Measurements from ENCODE around the gene IBTK.
"Not testable (repeated sequence)": the region's sequence is repeated elsewhere in the genome, so short reads cannot be mapped to it uniquely, and the experiment has no call there.

IBTK gene

DNA sequence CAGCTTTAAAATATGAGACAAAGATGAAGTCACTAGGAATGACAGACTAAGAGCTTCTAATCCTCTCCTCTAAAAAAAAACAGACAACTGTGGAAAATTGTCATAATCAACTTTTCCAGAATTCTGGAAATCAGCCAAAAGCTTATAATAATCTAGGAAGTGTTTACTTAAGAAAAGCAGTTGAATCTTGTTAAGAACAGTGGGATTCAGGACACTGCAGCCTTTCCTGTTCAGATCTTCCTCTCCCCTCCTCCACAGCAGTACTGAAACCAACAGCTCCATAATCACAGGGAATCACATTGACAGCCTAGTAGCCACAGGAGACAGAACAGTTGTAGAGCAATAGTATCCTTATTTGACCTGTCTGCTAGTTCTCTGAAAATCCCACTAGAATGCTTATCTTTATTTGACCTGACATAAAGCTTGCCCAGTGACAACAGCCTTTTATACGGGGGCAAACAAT, 41.6 kb downstream of the IBTK start:
- DNase-seq (no peak), ATAC-seq (no peak)
- H3K9me3 Mint-ChIP-seq: no peaks in the 10 kb centered on the region
- no peak overlapping the region for H3K27ac Mint-ChIP-seq
- H3K27me3 Mint-ChIP-seq: no peaks in the 10 kb centered on the region
- no peak overlapping the region for H3K4me3 Mint-ChIP-seq
- no peaks in the 10 kb centered on the region for H3K4me1 Mint-ChIP-seq

DNA sequence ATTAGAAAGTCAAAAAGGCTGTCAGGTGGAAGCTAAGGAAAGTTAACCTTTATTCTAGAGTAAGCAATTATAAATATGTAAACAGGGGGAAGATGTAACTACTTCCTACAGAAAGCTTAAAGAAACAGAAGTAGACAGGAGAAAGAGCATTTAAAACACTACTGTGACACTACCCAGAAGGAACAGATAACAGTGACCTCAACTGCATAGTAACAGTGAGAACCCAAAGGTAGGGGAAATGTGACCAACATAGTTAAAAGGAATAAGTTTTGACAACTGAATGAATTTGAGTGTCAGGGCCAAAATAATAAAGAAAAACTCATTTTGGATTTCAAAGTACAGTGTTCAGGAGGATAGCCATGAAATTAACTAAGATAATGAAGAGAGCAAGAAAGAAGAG, 43.5 kb downstream of the IBTK start:
- H3K9me3 Mint-ChIP-seq: no peaks in the 10 kb centered on the region
- DNase-seq: no peak
- H3K4me3 Mint-ChIP-seq: no peak overlapping the region
- ATAC-seq: no peak
- H3K27me3 Mint-ChIP-seq: no peaks in the 10 kb centered on the region
- no peak overlapping the region for H3K27ac Mint-ChIP-seq
- no peaks in the 10 kb centered on the region for H3K4me1 Mint-ChIP-seq

DNA sequence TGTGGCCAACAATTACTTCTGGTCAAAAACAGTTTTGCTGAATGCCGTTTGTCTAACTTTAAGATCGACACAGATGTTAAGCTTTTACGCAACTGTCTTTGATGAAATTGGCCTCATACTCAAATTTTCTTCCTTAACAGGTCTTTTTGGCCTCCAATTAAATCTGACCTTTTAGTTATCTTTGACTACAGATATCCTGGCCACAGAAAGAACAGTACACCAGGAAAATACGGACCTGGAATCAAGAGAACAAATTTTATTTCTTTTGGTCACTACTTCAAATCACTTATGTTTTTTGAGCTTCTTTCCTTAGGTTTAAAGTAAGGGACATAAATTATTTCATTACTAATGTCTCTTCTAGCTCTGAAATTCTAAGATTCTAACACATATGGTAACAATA, 49.8 kb downstream of the IBTK start:
- Mint-ChIP-seq H3K4me1 (no peaks in the 10 kb centered on the region), H3K27ac (no peak overlapping the region), H3K4me3 (no peak overlapping the region), H3K27me3 (no peaks in the 10 kb centered on the region), H3K9me3 (no peaks in the 10 kb centered on the region)
- no peak for ATAC-seq
- DNase-seq: no peak

DNA sequence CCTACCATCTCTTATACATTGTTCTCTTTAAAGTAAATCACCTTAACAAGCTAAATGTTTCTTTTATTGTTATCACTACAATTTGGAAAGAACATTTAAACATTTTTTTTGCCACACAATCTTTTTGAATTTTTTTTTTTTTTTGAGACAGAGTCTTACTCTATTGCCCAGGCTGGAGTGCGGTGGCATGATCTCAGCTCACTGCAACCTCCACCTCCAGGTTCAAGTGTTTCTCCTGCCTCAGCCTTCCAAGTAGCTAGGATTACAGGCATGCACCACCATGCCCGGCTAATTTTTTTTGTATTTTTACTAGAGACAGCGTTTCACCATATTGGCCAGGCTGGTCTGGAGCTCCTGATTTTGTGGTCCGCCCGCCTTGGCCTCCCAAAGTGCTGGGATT, 50.3 kb downstream of the IBTK start:
- H3K27me3 Mint-ChIP-seq, H3K27ac Mint-ChIP-seq, H3K4me1 Mint-ChIP-seq, DNase-seq, ATAC-seq, H3K4me3 Mint-ChIP-seq, H3K9me3 Mint-ChIP-seq: not testable (repeated sequence)

DNA sequence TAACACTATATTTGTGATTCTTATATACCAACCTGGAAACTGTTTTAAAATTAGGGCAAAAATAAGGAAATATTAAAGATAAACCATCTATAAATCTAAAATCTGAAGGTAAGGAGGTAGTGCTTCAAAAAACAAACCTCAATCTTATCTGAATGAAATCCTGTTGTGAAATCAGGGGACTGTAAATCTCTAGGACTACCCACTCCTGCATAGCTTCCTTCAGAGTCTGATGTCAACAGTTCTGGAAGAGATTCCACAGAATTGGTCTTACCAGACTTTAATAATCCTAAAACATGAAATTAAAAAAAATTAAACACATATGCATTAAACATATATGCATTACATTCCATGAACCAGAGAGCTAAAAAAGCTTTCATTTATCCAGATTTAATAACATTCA, 51.4 kb downstream of the IBTK start:
- no peak for ATAC-seq

DNA sequence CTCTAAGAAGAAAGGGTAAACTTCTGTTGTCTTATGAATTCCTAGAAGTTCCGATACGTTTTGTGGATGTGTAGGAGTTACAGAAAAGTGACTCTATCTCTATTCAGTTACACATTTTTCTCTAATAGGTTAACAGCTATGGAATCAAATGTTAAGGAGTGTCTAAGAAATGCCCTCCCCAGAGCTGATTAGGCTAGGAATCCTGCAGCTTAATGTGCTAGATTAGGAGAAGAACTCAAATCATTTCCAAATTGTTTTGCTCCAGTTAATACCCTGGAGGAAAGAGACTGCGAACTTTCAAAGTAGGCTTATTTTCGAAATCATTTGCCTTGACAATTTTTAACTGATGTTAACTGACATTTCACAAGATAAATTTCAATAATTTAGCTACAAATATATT, 51.9 kb downstream of the IBTK start:
- Mint-ChIP-seq H3K4me1 (no peaks in the 10 kb centered on the region), H3K9me3 (no peaks in the 10 kb centered on the region), H3K4me3 (no peak overlapping the region), H3K27ac (no peak overlapping the region), H3K27me3 (no peaks in the 10 kb centered on the region)
- DNase-seq (no peak), ATAC-seq (no peak)

More for the DNA sequence above, 51.4 kb downstream of the IBTK start:
- Mint-ChIP-seq H3K4me3 (no peak overlapping the region), H3K27me3 (no peaks in the 10 kb centered on the region), H3K27ac (no peak overlapping the region), H3K9me3 (no peaks in the 10 kb centered on the region), H3K4me1 (no peaks in the 10 kb centered on the region)
- no peak for DNase-seq

DNA sequence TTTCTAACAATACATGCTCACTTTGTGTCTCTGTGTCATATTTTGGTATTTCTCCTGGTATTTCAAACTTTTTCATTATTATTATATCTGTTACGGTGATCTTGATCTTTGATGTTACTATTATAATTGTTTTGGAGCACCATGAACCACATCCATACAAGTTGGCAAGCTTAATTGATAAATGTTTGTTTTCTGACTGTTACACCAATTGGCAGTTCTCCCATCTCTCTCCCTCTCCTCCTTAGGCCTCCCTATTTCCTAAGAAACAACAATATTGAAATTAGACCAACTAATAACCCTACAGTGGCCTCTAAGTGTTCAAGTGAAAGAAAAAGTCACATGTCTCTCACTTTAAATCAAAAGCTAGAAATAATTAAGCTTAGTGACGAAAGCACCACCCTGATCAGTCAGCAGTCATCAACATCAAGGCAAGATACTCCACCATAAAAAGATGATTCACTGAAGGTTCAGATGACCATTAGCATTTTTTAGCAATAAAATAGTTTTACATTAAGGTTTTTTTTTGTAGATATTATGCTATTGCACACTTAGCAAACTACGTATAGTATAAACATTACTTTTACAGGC, 61.5 kb downstream of the IBTK start:
- Mint-ChIP-seq H3K9me3 (no peaks in the 10 kb centered on the region), H3K27ac (peak overlapping the region in 1 of 2 donors; percentile 80), H3K4me3 (no peak overlapping the region), H3K27me3 (no peaks in the 10 kb centered on the region), H3K4me1 (no peaks in the 10 kb centered on the region)
- ATAC-seq (no peak), DNase-seq (no peak)

DNA sequence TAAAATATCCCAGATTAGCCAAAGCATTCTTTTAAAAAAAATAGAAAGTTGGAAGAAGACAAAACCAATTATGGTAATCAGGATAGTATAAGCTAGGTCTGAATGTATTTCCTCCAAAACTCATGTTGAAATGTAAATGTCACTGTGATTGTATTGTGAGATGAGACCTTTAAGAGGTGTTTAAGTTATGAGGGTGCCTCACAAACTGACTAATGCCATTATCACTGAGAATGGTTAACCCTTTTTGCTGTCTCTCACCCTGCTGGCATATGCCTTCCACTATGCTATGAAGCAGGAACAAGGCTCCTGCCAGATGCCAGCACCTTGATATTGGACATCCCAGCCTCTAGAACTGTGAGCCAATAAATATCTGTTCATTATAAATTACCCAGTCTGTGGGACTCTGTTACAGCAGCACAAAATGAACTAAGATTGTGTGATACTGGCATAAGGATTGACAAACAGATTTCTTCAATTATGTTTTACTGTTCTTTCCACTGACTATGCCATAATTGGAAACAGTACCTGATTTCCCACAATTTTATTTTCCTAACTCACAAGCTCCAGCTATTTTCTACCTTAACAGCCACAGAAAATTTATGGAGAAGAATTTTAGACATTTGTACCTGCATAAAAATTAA, 63.8 kb downstream of the IBTK start:
- Mint-ChIP-seq H3K9me3 (no peaks in the 10 kb centered on the region), H3K4me3 (no peak overlapping the region), H3K4me1 (no peaks in the 10 kb centered on the region), H3K27me3 (no peaks in the 10 kb centered on the region), H3K27ac (no peak overlapping the region)
- no peak for ATAC-seq
- no peak for DNase-seq

DNA sequence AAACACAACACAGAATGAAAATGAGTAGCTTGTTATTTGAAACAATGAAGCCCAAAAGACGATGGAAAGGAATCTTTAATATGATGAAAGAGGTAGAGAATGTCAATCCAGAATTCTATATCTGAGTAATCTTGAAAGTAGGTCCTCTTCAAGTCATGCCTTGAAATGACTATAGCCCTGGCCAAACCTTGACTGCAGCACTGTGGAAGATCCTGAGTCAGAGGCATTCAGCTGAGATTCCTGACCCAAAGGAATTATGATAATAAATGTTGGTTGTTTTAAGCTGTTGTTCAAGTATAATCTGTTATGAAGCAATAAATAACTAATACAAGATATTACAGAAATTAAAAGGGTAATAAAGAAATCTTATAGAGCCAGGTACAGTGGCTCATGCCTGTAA, 64.8 kb downstream of the IBTK start:
- ATAC-seq (peak; percentile 75), DNase-seq (peak in 1 of 2 donors; percentile 9)
- no peak overlapping the region for H3K4me3 Mint-ChIP-seq
- H3K27ac Mint-ChIP-seq: peak overlapping the region in 1 of 2 donors; percentile 48
- H3K4me1 Mint-ChIP-seq: no peaks in the 10 kb centered on the region
- H3K9me3 Mint-ChIP-seq: no peaks in the 10 kb centered on the region
- no peaks in the 10 kb centered on the region for H3K27me3 Mint-ChIP-seq

DNA sequence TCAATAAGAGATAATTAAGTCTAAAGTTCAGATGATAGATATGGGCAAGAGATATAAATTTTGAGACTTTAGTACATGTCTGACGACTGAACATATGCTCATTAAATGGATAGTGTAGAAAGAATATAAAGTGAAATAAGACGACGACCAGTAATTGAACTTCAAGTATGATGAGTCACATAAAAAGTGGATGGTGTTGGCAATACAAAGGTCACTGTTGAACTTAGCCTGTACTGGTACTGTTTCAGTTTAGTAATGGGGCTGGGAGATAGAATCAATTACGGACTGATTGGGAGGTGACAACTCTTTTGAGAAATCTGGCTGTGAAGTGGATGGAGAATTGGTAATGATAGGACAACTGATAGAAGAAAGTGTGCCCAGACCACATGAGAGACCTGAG, 68.1 kb downstream of the IBTK start:
- no peak for ATAC-seq
- no peaks in the 10 kb centered on the region for H3K4me1 Mint-ChIP-seq
- H3K4me3 Mint-ChIP-seq: no peak overlapping the region
- no peak for DNase-seq
- H3K9me3 Mint-ChIP-seq: no peaks in the 10 kb centered on the region
- no peaks in the 10 kb centered on the region for H3K27me3 Mint-ChIP-seq
- H3K27ac Mint-ChIP-seq: peak overlapping the region in 1 of 2 donors; percentile 6

DNA sequence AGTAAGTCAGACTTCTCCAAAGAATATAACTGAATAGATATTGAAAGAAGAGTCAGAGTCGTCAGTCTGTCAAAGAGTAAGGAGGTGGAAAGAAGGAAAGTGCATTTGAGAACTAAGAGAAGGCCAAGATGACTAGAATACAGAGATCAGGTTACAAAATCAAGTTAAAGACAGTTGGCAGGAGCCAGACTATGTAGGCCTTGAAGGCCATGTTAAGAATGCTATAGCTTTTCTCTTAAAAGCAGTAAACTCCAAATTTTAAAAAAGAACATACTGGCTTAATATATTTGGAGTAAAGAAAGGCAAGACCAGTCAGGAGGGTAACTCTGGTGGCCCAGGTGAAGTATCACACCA, 68.8 kb downstream of the IBTK start:
- Mint-ChIP-seq H3K27ac (no peak overlapping the region), H3K9me3 (no peaks in the 10 kb centered on the region), H3K27me3 (no peaks in the 10 kb centered on the region), H3K4me1 (no peaks in the 10 kb centered on the region), H3K4me3 (no peak overlapping the region)
- ATAC-seq: no peak
- no peak for DNase-seq

DNA sequence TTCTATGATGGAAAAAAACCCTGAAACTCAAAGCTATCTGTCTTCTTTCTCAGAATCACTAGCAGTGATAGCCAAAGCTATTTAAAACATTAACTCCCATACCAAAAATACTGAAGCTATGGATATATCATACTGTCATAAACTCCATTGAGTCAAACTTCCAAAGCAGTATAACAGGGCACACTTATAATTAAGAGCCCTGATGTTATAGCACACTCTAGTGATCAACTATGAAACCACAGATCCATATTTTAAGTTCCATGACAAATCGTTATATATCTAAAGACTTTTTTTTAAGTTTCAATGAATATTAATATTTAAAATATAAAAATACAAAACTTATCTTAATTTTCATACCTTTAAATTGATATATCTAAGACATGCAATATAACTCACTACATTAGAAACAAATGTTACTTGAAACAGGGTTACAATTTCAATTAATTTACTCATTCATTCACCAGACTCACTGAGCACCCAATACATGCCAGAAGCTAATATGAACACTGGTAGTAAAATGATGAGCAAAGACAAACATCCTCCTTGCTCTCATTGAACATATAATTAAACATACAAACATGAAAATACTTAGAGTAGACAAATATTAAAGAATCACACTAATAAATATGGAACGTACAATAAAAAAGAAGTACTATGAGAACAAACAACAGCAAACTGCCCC, 69.3 kb downstream of the IBTK start:
- Mint-ChIP-seq H3K27ac (no peak overlapping the region), H3K9me3 (no peaks in the 10 kb centered on the region), H3K4me1 (no peaks in the 10 kb centered on the region), H3K4me3 (no peak overlapping the region), H3K27me3 (no peaks in the 10 kb centered on the region)
- ATAC-seq: no peak
- no peak for DNase-seq

DNA sequence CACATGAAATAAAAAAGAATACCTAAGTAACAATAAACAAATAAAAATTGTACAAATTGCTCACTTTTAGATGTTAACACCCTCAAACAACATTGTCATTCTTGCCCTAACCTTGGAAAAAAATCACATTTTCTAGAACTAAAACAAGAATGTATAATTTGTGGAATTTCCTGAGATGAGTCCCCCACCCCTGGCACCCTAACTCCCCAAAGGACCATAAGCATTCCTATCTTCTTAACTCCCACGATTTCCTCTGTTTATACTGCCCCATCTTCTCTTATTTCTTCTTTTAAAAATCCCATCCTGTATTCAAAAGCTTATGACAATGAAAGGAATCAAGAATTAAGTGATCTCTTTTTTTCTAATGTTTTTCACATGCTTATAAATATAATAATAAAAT, 70.9 kb downstream of the IBTK start:
- Mint-ChIP-seq H3K9me3 (no peaks in the 10 kb centered on the region), H3K27me3 (no peaks in the 10 kb centered on the region), H3K27ac (no peak overlapping the region), H3K4me1 (no peaks in the 10 kb centered on the region), H3K4me3 (no peak overlapping the region)
- ATAC-seq: no peak
- no peak for DNase-seq

DNA sequence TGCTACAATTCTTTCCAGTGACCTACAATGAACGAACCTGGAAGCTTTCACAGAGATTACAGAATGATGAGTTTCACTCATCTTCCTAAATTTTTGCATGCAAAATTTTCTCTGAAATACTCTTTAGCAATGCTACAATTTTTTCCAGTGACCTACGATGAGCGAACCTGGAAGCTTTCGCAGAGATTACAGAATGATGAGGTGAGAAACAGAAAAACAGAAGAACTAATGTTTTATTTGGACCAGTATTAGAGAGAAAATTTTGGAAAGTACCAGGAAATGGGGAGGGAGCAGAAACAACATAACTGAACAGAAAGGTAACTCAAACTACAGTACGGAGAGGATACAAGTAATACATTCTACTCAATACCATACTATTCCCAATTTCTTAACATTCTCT, 75.0 kb downstream of the IBTK start:
- H3K4me3 Mint-ChIP-seq: no peak overlapping the region
- no peaks in the 10 kb centered on the region for H3K27me3 Mint-ChIP-seq
- H3K4me1 Mint-ChIP-seq: no peaks in the 10 kb centered on the region
- no peak for DNase-seq
- peaks cover 0 to under 1% of the 10 kb centered on the region in 2 donors for H3K9me3 Mint-ChIP-seq
- H3K27ac Mint-ChIP-seq: no peak overlapping the region
- ATAC-seq: no peak

DNA sequence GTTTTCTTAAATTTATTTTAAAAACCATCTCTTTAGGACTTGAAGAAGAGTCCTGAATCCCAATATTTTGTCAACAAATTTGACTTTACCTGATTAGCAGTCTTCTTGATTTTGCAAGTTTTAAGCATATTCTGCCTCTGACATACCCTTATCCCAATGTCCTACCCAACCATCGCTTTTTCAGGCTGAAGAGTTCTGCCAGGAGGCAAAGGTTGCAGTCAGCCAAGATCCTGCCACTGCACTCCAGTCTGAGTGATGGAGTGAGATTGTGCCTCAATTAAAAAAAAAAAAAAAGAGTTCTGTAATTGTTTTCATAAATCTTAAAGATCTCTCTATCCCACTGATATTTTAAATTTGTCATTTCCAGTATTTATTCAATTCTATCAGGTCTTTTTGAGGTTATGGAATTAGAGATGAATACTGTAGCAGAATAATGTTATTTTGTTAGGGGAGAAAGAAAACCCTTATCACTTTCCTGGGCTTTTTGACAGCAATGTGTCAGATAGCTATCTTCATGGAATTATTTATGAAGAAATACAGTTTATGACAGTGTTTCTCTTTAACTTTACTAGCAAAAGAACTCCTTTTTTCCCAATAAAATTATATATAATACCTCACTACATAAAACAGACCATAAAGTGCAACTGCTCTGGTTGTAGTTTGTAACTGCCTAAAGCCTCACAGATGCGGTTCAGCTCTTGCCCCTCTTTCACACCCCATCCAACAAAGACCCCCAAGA, 78.2 kb downstream of the IBTK start:
- peaks cover 0 to 8% of the 10 kb centered on the region in 2 donors for H3K9me3 Mint-ChIP-seq
- ATAC-seq (no peak), DNase-seq (no peak)
- H3K27me3 Mint-ChIP-seq: no peaks in the 10 kb centered on the region
- no peak overlapping the region for H3K27ac Mint-ChIP-seq
- no peaks in the 10 kb centered on the region for H3K4me1 Mint-ChIP-seq
- no peak overlapping the region for H3K4me3 Mint-ChIP-seq

DNA sequence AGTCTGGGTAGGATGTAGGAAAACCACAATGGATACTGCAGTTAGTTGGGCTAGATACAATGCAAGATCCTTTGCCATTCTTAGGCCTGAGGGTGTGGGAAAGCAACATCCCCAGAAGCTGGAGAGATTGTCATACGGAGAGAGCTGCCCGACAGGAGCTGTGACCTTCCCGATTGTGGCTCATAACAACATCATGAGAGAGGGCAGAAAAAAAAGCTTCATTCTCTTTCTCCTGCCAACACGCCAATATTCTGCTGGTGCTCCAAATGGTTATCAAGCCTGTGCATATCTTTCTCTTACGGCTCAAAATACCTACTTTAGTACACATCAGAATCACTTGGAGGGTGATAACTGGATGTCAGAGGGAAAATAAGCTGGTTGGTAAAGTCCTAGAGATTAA, 81.1 kb downstream of the IBTK start:
- Mint-ChIP-seq H3K4me3 (no peak overlapping the region), H3K27ac (no peak overlapping the region), H3K9me3 (peaks cover 0 to 8% of the 10 kb centered on the region in 2 donors), H3K4me1 (no peaks in the 10 kb centered on the region), H3K27me3 (no peaks in the 10 kb centered on the region)
- no peak for DNase-seq
- no peak for ATAC-seq
